Activated B cell treated with CpG ODN at 0.5 μM for 24 hours (primary cell): ENCODE measurements around the gene UQCRH. TPM values are rescaled to one million over a fixed set of nuclear protein-coding genes. Genes with fewer than 3 reads are reported as not detected.
A peak's percentile ranks its signal among the peaks of the same experiment; 100 is the strongest.

ENCODE experiments used
- ATAC-seq: fragments of 200-7000 bp; cut with Tn5 transposase; one replicate; pipeline ENCODE4 v1.10.0; 2021; ENCODE audit warnings: low read depth, mild to moderate bottlenecking, moderate library complexity
- CTCF ChIA-PET: fragments of 350-600 bp; sonication (Branson Sonifier 250); formaldehyde crosslinking; loops from one replicate; lab custom pipeline; 2021; ENCODE audit warnings: antibody characterized with exemption; lab: Charles Lee
- POLR2A ChIA-PET: fragments of 350-600 bp; sonication (Branson Sonifier 250); formaldehyde crosslinking; loops from one replicate; lab custom pipeline; 2021; ENCODE audit warnings: antibody characterized with exemption; lab: Charles Lee
- DNase-seq: peaks from one replicate; pipeline ENCODE4 v3.0.0; 2022
- H3K27ac Mint-ChIP-seq: one replicate; pipeline ENCODE4 v1.8.0; 2020; ENCODE audit warnings: mixed read lengths
- H3K27me3 Mint-ChIP-seq: one replicate; pipeline ENCODE4 v1.8.0; 2021; ENCODE audit warnings: mixed read lengths
- H3K36me3 Mint-ChIP-seq: one replicate; pipeline ENCODE4 v1.8.0; 2021; ENCODE audit warnings: low read depth, mixed read lengths
- H3K4me1 Mint-ChIP-seq: one replicate; pipeline ENCODE4 v1.8.0; 2021; ENCODE audit warnings: mixed read lengths
- H3K4me3 Mint-ChIP-seq: one replicate; pipeline ENCODE4 v1.8.0; 2020; ENCODE audit warnings: mild to moderate bottlenecking, mixed read lengths
- H3K9me3 Mint-ChIP-seq: one replicate; pipeline ENCODE4 v1.8.0; 2020; ENCODE audit warnings: mixed read lengths
- CTCF ChIP-seq: fragments of 200-600 bp; IDR thresholded peaks from one replicate; pipeline ENCODE4 v1.8.0; 2022; ENCODE audit warnings: antibody characterized with exemption, mild to moderate bottlenecking
- intact Hi-C: fragments of 100-400 bp; cut with micrococcal nuclease; formaldehyde crosslinking; loops from one replicate; pipeline ENCODE4 v1.15.1; 2024
- total RNA-seq: library from RNA; stranded (reverse); gene quantifications from 2 replicates; pipeline ENCODE4 v1.2.3, GENCODE V29; 2022

The UQCRH gene
- total RNA-seq, 1 donor from 2014 or later = 243 TPM

- Mint-ChIP-seq H3K27ac (peak overlapping the region; percentile 98), H3K36me3 (peaks cover 42% of the 10 kb centered on the region), H3K27me3 (no peaks in the 10 kb centered on the region), H3K4me3 (peak overlapping the region; percentile 99), H3K9me3 (no peaks in the 10 kb centered on the region), H3K4me1 (peaks cover 33% of the 10 kb centered on the region)
- ATAC-seq (no peak), DNase-seq (peak; percentile 31)
- ChIA-PET POLR2A (interaction anchor here (0.6 to 4.9 kb wide), 11 partner anchors 8 to 1620 kb away, joined by 3 to 66 read pairs (median 5); partner anchors contain the start of genes GPBP1L1, LRRC41, POMGNT1 and RAD54L), CTCF (interaction anchor here (1.1 to 3.6 kb wide), 4 partner anchors 8 to 118 kb away, joined by 5 to 22 read pairs (median 5); partner anchors contain the start of genes LRRC41 and UQCRH)
- no peak for TF ChIP-seq CTCF
- intact Hi-C loops = loop anchor here (2.0 to 10.0 kb wide), 3 partner anchors 15 to 657 kb away; partner anchors contain the start of genes GPBP1L1 and TMEM69
Observed at GRCh38 chr1:46341222-46342083, 38.0 kb downstream of the UQCRH start.

DNA sequence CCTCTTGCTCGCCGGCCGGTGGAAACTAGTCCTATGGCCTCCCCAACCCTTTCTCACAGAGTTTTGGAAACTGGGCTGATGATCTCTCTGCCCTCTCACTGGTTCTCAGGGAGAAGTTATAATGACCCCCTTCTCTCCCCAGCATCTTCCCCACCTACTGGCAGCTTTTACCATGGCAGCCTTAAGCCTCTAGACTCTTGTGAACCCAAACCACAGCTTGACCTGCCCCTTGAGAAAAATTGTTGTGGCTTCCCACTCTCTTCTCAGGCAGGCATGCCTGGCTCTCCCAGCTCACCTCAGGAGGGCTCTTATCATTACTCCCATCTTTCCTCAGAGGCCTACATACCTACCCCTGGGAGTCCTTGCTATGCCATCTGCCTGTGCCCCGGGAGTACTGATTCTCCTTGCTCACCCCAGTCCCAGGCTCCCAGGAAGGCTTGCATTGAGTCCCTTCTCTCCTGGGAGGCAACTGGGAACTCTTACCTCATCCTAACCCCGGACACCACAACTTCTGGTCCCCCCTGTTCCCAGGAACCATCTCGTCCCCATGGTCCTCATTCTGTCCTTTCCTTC, 38.7 kb downstream of the UQCRH start:
- CTCF ChIA-PET = interaction anchor here (1.1 to 3.6 kb wide), 4 partner anchors 9 to 119 kb away, joined by 5 to 22 read pairs (median 5); partner anchors contain the start of genes LRRC41 and UQCRH
- H3K9me3 Mint-ChIP-seq = no peaks in the 10 kb centered on the region
- peaks cover 50% of the 10 kb centered on the region for H3K36me3 Mint-ChIP-seq
- peaks cover 33% of the 10 kb centered on the region for H3K4me1 Mint-ChIP-seq
- H3K27me3 Mint-ChIP-seq = no peaks in the 10 kb centered on the region
- peak overlapping the region; percentile 99 for H3K4me3 Mint-ChIP-seq
- peak overlapping the region; percentile 98 for H3K27ac Mint-ChIP-seq
- no peak for DNase-seq
- POLR2A ChIA-PET = interaction anchor here (1.1 to 4.9 kb wide), 3 partner anchors 9 to 38 kb away, joined by 3 to 66 read pairs (median 16); partner anchors contain the start of genes LRRC41 and UQCRH
- no peak for TF ChIP-seq CTCF
- peak; percentile 32 for ATAC-seq
- intact Hi-C loops = loop anchor here (10.0 kb wide), 1 partner anchor 657 kb away; the partner anchor contains the start of genes GPBP1L1 and TMEM69

- peaks cover 33% of the 10 kb centered on the region for H3K4me1 Mint-ChIP-seq
- H3K27me3 Mint-ChIP-seq = no peaks in the 10 kb centered on the region
- H3K9me3 Mint-ChIP-seq = no peaks in the 10 kb centered on the region
- H3K36me3 Mint-ChIP-seq = peaks cover 56% of the 10 kb centered on the region
- no peak for TF ChIP-seq CTCF
- no peak for DNase-seq
- POLR2A ChIA-PET = interaction anchor here (1.1 to 4.9 kb wide), 3 partner anchors 10 to 39 kb away, joined by 3 to 66 read pairs (median 16); partner anchors contain the start of genes LRRC41 and UQCRH
- intact Hi-C loops = loop anchor here (10.0 kb wide), 1 partner anchor 658 kb away; the partner anchor contains the start of genes GPBP1L1 and TMEM69
- H3K4me3 Mint-ChIP-seq = peak overlapping the region; percentile 99
- CTCF ChIA-PET = interaction anchor here (1.0 to 3.6 kb wide), 4 partner anchors 9 to 120 kb away, joined by 3 to 22 read pairs (median 5); partner anchors contain the start of genes LRRC41 and UQCRH
- H3K27ac Mint-ChIP-seq = peak overlapping the region; percentile 98
- ATAC-seq = no peak
Observed at GRCh38 chr1:46342677-46343350, 39.3 kb downstream of the UQCRH start.

DNA sequence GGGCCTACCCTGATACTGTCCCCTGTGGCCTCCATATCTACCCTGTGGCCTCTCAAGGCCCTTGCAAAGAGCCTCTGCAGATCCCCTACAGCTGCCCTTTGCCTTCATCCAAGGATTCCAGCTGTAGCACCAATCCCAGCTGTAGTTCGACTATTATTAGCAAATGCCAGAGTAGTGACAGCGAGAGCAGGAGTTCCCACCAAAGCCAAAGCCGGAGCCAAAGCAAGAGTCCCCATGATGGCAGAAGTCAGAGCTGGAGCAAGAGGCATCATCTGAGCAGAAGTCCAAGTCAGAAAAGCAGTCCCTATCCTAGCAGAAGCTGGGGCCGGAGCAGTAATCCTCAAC, 39.8 kb downstream of the UQCRH start:
- intact Hi-C loops = loop anchor here (10.0 kb wide), 1 partner anchor 659 kb away; the partner anchor contains the start of genes GPBP1L1 and TMEM69
- no peak for ATAC-seq
- Mint-ChIP-seq H3K4me3 (no peak overlapping the region), H3K27me3 (no peaks in the 10 kb centered on the region), H3K9me3 (no peaks in the 10 kb centered on the region), H3K4me1 (peaks cover 37% of the 10 kb centered on the region), H3K27ac (no peak overlapping the region), H3K36me3 (peaks cover 61% of the 10 kb centered on the region)
- ChIA-PET CTCF (interaction anchor here (1.0 kb wide), 1 partner anchor 10 kb away, joined by 3 read pairs; no protein-coding TSS in a partner anchor), POLR2A (interaction anchor here (1.0 to 4.9 kb wide), 3 partner anchors 10 to 45 kb away, joined by 4 to 66 read pairs (median 16); partner anchors contain the start of genes LRRC41 and UQCRH)
- no peak for DNase-seq
- no peak for TF ChIP-seq CTCF
